A549 (cell line): ENCODE data around the gene ADAMTS1.

Experiments used
- CBX8 ChIP-seq: fragments of 200-600 bp; sonication (generic); IDR thresholded peaks from 2 replicates; pipeline ENCODE4 v1.6.1; 2016
- CTCF ChIP-seq: fragments of >200 bp; sonication (Bioruptor Twin); formaldehyde crosslinking; IDR thresholded peaks from 3 replicates; pipeline ENCODE4 v1.5.1; 2016
- EHMT2 ChIP-seq: fragments of 200-600 bp; sonication (generic); IDR thresholded peaks from 2 replicates; pipeline ENCODE4 v1.6.1; 2016; ENCODE audit warnings: antibody characterized with exemption, low read depth, mild to moderate bottlenecking, moderate library complexity
- EP300 ChIP-seq, 2 experiments: fragments of >200 bp; sonication (Bioruptor Twin); formaldehyde crosslinking; IDR thresholded peaks; 2 replicates in 1 of 2; 3 replicates in 1 of 2; pipeline ENCODE4 v1.6.1; 2016 to 2017
- MYC ChIP-seq: IDR thresholded peaks from 2 replicates; pipeline ENCODE4 v1.6.1; 2012; ENCODE audit warnings: mild to moderate bottlenecking, inconsistent platforms, low read length, improper control_type of control experiment, borderline replicate concordance
- NPAS2 ChIP-seq: fragments of 250-450 bp; sonication (Bioruptor Pico); IDR thresholded peaks from 2 replicates; pipeline ENCODE4 v1.8.0; 2022; ENCODE audit warnings: mild to moderate bottlenecking, moderate library complexity, borderline replicate concordance
- PBX3 ChIP-seq: IDR thresholded peaks from 2 replicates; pipeline ENCODE4 v1.6.1; 2012
- REST ChIP-seq: fragments of 200-600 bp; sonication (generic); IDR thresholded peaks from 2 replicates; pipeline ENCODE4 v1.6.1; 2016; ENCODE audit warnings: antibody characterized with exemption, mild to moderate bottlenecking, moderate library complexity

GRCh38 chr21:26797878-26798456 lies 47.2 kb downstream of the ADAMTS1 start:
- TF ChIP-seq CTCF (no peak), REST (no peak), EP300 (IDR thresholded peaks at IDR 0.05) (no peak), MYC (no peak), CBX8 (no peak), NPAS2 (no peak), EHMT2 (no peak), PBX3 (no peak)
